ENCODE measurements around the gene POLR2L. TPM values are rescaled to one million over a fixed set of nuclear protein-coding genes. Genes with fewer than 3 reads are reported as not detected.

POLR2L gene
- total RNA-seq, 1 donor from 2014 or later, result 78.7 TPM

GRCh38 chr11:839875-840617, 2.3 kb downstream of the POLR2L start:
- Mint-ChIP-seq H3K36me3 (no peaks in the 10 kb centered on the region), H3K27ac (no peak overlapping the region), H3K27me3 (ENCODE audit: low read depth) (no peaks in the 10 kb centered on the region), H3K4me1 (peaks cover 27% of the 10 kb centered on the region), H3K9me3 (no peaks in the 10 kb centered on the region), H3K4me3 (peak overlapping the region; percentile 83)
- DNase-seq (ENCODE audit: low spot score in 2 of 2, unreplicated experiment in 2 of 2), result no peak
- TF ChIP-seq CTCF (IDR thresholded peaks at IDR 0.05; ENCODE audit: unreplicated experiment), result no peak

- Mint-ChIP-seq H3K27ac (no peak overlapping the region), H3K36me3 (no peaks in the 10 kb centered on the region), H3K4me3 (no peak overlapping the region), H3K4me1 (peaks cover 22% of the 10 kb centered on the region), H3K27me3 (ENCODE audit: low read depth) (no peaks in the 10 kb centered on the region), H3K9me3 (no peaks in the 10 kb centered on the region)
- DNase-seq (ENCODE audit: low spot score in 2 of 2, unreplicated experiment in 2 of 2), result no peak
- TF ChIP-seq CTCF (IDR thresholded peaks at IDR 0.05; ENCODE audit: unreplicated experiment), result no peak
Measured at GRCh38 chr11:839280-839623, 3.1 kb downstream of the POLR2L start.

- no peak overlapping the region for H3K4me3 Mint-ChIP-seq
- peaks cover 22% of the 10 kb centered on the region for H3K4me1 Mint-ChIP-seq
- H3K27ac Mint-ChIP-seq, result no peak overlapping the region
- H3K36me3 Mint-ChIP-seq, result no peaks in the 10 kb centered on the region
- H3K27me3 Mint-ChIP-seq (ENCODE audit: low read depth), result no peaks in the 10 kb centered on the region
- no peak for DNase-seq (ENCODE audit: low spot score in 2 of 2, unreplicated experiment in 2 of 2)
- no peak for TF ChIP-seq CTCF (IDR thresholded peaks at IDR 0.05; ENCODE audit: unreplicated experiment)
- no peaks in the 10 kb centered on the region for H3K9me3 Mint-ChIP-seq
Measured at GRCh38 chr11:838441-839279, 3.7 kb downstream of the POLR2L start.

GRCh38 chr11:837990-838307, 4.4 kb downstream of the POLR2L start:
- no peak overlapping the region for H3K4me3 Mint-ChIP-seq
- TF ChIP-seq CTCF (IDR thresholded peaks at IDR 0.05; ENCODE audit: unreplicated experiment), result no peak
- H3K27ac Mint-ChIP-seq, result no peak overlapping the region
- H3K27me3 Mint-ChIP-seq (ENCODE audit: low read depth), result no peaks in the 10 kb centered on the region
- no peak for DNase-seq (ENCODE audit: low spot score in 2 of 2, unreplicated experiment in 2 of 2)
- no peaks in the 10 kb centered on the region for H3K9me3 Mint-ChIP-seq
- no peaks in the 10 kb centered on the region for H3K36me3 Mint-ChIP-seq
- peaks cover 21% of the 10 kb centered on the region for H3K4me1 Mint-ChIP-seq

GRCh38 chr11:837189-837989, 4.9 kb downstream of the POLR2L start:
- Mint-ChIP-seq H3K27me3 (ENCODE audit: low read depth) (peaks cover under 1% of the 10 kb centered on the region), H3K4me3 (no peak overlapping the region), H3K36me3 (no peaks in the 10 kb centered on the region), H3K9me3 (no peaks in the 10 kb centered on the region), H3K4me1 (peaks cover 21% of the 10 kb centered on the region), H3K27ac (no peak overlapping the region)
- no peak for TF ChIP-seq CTCF (IDR thresholded peaks at IDR 0.05; ENCODE audit: unreplicated experiment)
- DNase-seq (ENCODE audit: low spot score in 2 of 2, unreplicated experiment in 2 of 2), result no peak

All from mesothelial cell of epicardium (in vitro differentiated cells).